Hepatocyte (in vitro differentiated cells): ENCODE data around the gene FLVCR2. TPM values are rescaled to one million over a fixed set of nuclear protein-coding genes. Genes with fewer than 3 reads are reported as not detected.

Source experiments
- DNase-seq: peaks from one replicate; pipeline ENCODE4 v3.0.0-alpha.2; 2016; ENCODE audit warnings: low spot score
- H2AFZ ChIP-seq: fragments of 200-600 bp; sonication (generic); 2 replicates; pipeline ENCODE4 v1.6.0; 2016; ENCODE audit warnings: antibody characterized with exemption, mild to moderate bottlenecking
- H3K27ac ChIP-seq: fragments of 200-600 bp; sonication (generic); 2 replicates; pipeline ENCODE4 v1.5.1; 2016; ENCODE audit warnings: mild to moderate bottlenecking
- H3K27me3 ChIP-seq: fragments of 200-600 bp; sonication (generic); 2 replicates; pipeline ENCODE4 v1.6.1; 2016
- H3K36me3 ChIP-seq: fragments of 200-600 bp; sonication (generic); replicated peaks from 2 replicates; pipeline ENCODE4 v1.5.1; 2016; ENCODE audit warnings: low read depth; ENCODE audit not compliant: insufficient read depth
- H3K4me1 ChIP-seq: fragments of 200-600 bp; sonication (generic); 2 replicates; pipeline ENCODE4 v1.5.1; 2016; ENCODE audit warnings: mild to moderate bottlenecking, moderate library complexity; ENCODE audit not compliant: insufficient read depth
- H3K4me2 ChIP-seq: fragments of 200-600 bp; sonication (generic); 2 replicates; pipeline ENCODE4 v1.6.0; 2016
- H3K4me3 ChIP-seq: fragments of 200-600 bp; sonication (generic); 2 replicates; pipeline ENCODE4 v1.5.1; 2016; ENCODE audit warnings: mild to moderate bottlenecking
- H3K79me2 ChIP-seq: fragments of 200-600 bp; sonication (generic); 2 replicates; pipeline ENCODE4 v1.6.0; 2017; ENCODE audit warnings: mild to moderate bottlenecking
- H3K9me2 ChIP-seq: fragments of 200-600 bp; sonication (generic); replicated peaks from 2 replicates; pipeline ENCODE4 v1.6.0; 2017; ENCODE audit warnings: mild to moderate bottlenecking; ENCODE audit not compliant: insufficient read depth
- H3K9me3 ChIP-seq: fragments of 200-600 bp; sonication (generic); 2 replicates; pipeline ENCODE4 v1.5.1; 2016; ENCODE audit warnings: low read depth, mild to moderate bottlenecking
- H4K20me1 ChIP-seq: fragments of 200-600 bp; sonication (generic); 2 replicates; pipeline ENCODE4 v1.6.0; 2016; ENCODE audit warnings: mild to moderate bottlenecking; ENCODE audit not compliant: insufficient read depth, poor library complexity, severe bottlenecking
- EZH2 ChIP-seq: fragments of 200-600 bp; sonication (generic); IDR thresholded peaks from 2 replicates; pipeline ENCODE4 v1.6.1; 2016; ENCODE audit warnings: antibody characterized with exemption, mild to moderate bottlenecking, borderline replicate concordance
- EZH2phosphoT487 ChIP-seq: fragments of 200-600 bp; sonication (generic); IDR thresholded peaks from one replicate; pipeline ENCODE4 v1.6.1; 2018; ENCODE audit warnings: antibody characterized with exemption, mild to moderate bottlenecking, low read depth, moderate library complexity; ENCODE audit not compliant: unreplicated experiment, severe bottlenecking
- WGBS: methylation state at CpG from one replicate; pipeline ENCODE4 v1.1.6; 2016; ENCODE audit warnings: low lambda C conversion rate; ENCODE audit errors: missing lambda C conversion rate; 5-methylcytosine and 5-hydroxymethylcytosine counted together
- polyA plus RNA-seq: library from polyadenylated mRNA; unstranded; fragments of >200 nt; fragmentation: Nextera tagmentation; extraction: Ambion mirVana; gene quantifications from 2 replicates; pipeline ENCODE4 v1.2.1, GENCODE V29; 2016
- total RNA-seq: library from RNA; depleted of rRNA; stranded (reverse); fragments of >200 nt; gene quantifications from 2 replicates; pipeline ENCODE4 v1.2.3, GENCODE V29; 2014
- TF ChIP-seq, protein P1 (sequence below): fragments of 200-600 bp; sonication (generic); IDR thresholded peaks from 2 replicates; pipeline ENCODE4 v1.5.1; 2016; ENCODE audit warnings: antibody characterized with exemption, mild to moderate bottlenecking; ENCODE audit not compliant: poor library complexity

The FLVCR2 gene
- total and polyA plus RNA-seq, 2 experiments from 2014 or later: 9.5 to 10.1 TPM

DNA sequence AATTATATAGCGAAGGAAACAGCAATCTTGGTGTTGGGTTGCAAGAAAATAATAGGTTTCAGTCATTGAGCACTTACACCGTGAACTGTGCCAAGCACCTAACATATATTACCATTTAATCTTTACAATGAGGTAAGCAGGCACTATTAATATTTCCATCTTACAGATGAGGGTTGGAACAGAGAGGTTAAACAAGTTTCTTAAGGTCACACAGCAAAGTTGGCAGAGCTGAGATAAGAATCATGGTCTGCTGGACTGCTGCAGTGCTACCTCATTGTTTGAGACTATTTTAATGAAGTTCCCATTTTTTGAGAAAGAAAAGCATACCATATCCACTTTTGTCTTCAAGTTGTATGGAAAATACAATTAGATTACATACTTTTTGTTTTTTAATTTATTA lies 80.5 kb downstream of the FLVCR2 start:
- H3K4me3 ChIP-seq: no peak overlapping the region
- H3K36me3 ChIP-seq: no peaks in the 10 kb centered on the region
- H3K79me2 ChIP-seq: peaks cover 34% of the 10 kb centered on the region
- H3K9me3 ChIP-seq: no peaks in the 10 kb centered on the region
- H3K4me1 ChIP-seq: peaks cover 11% of the 10 kb centered on the region
- no peaks in the 10 kb centered on the region for H4K20me1 ChIP-seq
- H3K27ac ChIP-seq: no peak overlapping the region
- no peaks in the 10 kb centered on the region for H3K27me3 ChIP-seq
- H3K4me2 ChIP-seq: peak overlapping the region; percentile 71
- no peak for DNase-seq
- H3K9me2 ChIP-seq: no peaks in the 10 kb centered on the region
- TF ChIP-seq, protein P1, sequence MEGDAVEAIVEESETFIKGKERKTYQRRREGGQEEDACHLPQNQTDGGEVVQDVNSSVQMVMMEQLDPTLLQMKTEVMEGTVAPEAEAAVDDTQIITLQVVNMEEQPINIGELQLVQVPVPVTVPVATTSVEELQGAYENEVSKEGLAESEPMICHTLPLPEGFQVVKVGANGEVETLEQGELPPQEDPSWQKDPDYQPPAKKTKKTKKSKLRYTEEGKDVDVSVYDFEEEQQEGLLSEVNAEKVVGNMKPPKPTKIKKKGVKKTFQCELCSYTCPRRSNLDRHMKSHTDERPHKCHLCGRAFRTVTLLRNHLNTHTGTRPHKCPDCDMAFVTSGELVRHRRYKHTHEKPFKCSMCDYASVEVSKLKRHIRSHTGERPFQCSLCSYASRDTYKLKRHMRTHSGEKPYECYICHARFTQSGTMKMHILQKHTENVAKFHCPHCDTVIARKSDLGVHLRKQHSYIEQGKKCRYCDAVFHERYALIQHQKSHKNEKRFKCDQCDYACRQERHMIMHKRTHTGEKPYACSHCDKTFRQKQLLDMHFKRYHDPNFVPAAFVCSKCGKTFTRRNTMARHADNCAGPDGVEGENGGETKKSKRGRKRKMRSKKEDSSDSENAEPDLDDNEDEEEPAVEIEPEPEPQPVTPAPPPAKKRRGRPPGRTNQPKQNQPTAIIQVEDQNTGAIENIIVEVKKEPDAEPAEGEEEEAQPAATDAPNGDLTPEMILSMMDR: no peak
- TF ChIP-seq EZH2phosphoT487 (no peak), EZH2 (no peak)
- 97% methylated on average over 2 of the region's 2 CpGs for WGBS
- H2AFZ ChIP-seq: no peak overlapping the region

DNA sequence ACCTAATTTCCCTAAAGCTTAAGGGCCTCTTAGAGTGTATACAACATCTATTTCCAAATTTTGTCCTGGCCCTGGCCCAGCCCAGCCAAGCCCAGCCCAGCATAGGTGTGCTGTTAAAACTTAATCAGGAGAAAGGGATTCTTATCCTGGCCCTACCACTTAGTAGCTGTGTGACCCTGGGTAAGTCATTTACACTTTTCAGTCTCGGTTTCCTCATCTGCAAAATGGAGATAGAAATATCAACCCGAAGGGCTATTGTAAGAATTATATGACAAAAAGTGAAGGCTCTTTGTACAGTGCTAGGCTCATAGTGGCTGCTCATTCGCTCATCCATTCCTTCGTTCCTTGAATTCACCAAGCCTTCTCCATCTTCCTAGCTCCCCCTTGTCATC lies 81.8 kb downstream of the FLVCR2 start:
- Histone ChIP-seq H3K27me3 (no peaks in the 10 kb centered on the region), H3K27ac (peak overlapping the region; percentile 15), H3K4me3 (peak overlapping the region; percentile 34), H2AFZ (peak overlapping the region; percentile 33), H3K4me1 (peaks cover 11% of the 10 kb centered on the region), H3K9me3 (no peaks in the 10 kb centered on the region), H3K4me2 (peak overlapping the region; percentile 71), H3K9me2 (no peaks in the 10 kb centered on the region), H3K79me2 (peaks cover 38% of the 10 kb centered on the region), H4K20me1 (no peaks in the 10 kb centered on the region), H3K36me3 (no peaks in the 10 kb centered on the region)
- no peak for DNase-seq
- 22% methylated on average over 4 of the region's 4 CpGs for WGBS
- TF ChIP-seq EZH2phosphoT487 (no peak), EZH2 (no peak)
- TF ChIP-seq, protein P1: no peak

- H3K27ac ChIP-seq: peak within 1 kb of the TSS; percentile 15
- H2AFZ ChIP-seq: peak within 1 kb of the TSS; percentile 68
- no peaks in the 10 kb centered on the region for H4K20me1 ChIP-seq
- no peaks in the 10 kb centered on the region for H3K9me2 ChIP-seq
- 1% methylated on average over 54 of the region's 60 CpGs for WGBS
- no peaks in the 10 kb centered on the region for H3K27me3 ChIP-seq
- peak; percentile 98 for DNase-seq
- no peaks in the 10 kb centered on the region for H3K9me3 ChIP-seq
- H3K36me3 ChIP-seq: no peaks in the 10 kb centered on the region
- peaks cover 38% of the 10 kb centered on the region for H3K79me2 ChIP-seq
- peaks cover 11% of the 10 kb centered on the region for H3K4me1 ChIP-seq
- H3K4me3 ChIP-seq: peak within 1 kb of the TSS; percentile 43
- TF ChIP-seq, protein P1: no peak
- TF ChIP-seq EZH2phosphoT487 (no peak), EZH2 (no peak)
- H3K4me2 ChIP-seq: peak within 1 kb of the TSS; percentile 83
Measured at GRCh38 chr14:75660630-75661498, 82.4 kb downstream of the FLVCR2 start, which contains the start of the genes ERG28 and TTLL5. ERG28 (minus strand) TSS chr14:75660876; CDS start chr14:75657502, 3,374 bp downstream. TTLL5 (plus strand) TSS chr14:75661246; CDS start chr14:75663150, 1,904 bp downstream.
